Right lobe of liver (tissue), 4 donors: ENCODE results near the gene ACER3.

Experiments used
- POLR2A ChIP-seq: fragments of 450-650 bp; IDR thresholded peaks from one replicate; pipeline ENCODE4 v1.6.1; 2017; ENCODE audit warnings: antibody characterized with exemption, mild to moderate bottlenecking
- TF ChIP-seq, protein P1 (sequence below), 4 donors: fragments of 200-600 bp in 3 of 4; fragments of 450-650 bp in 1 of 4; IDR thresholded peaks; one replicate each; pipeline versions ENCODE4 v1.5.1 to v1.8.0; 2016 to 2022; ENCODE audit warnings: antibody characterized with exemption in 4 of 4, mild to moderate bottlenecking in 2 of 4
- donor health status: DM: no; HTN: no; CAD: no.
- donor health status: DM: no; HTN: no; CAD: no.
- donor health status: DM: no; HTN: yes; CAD: no.

DNA sequence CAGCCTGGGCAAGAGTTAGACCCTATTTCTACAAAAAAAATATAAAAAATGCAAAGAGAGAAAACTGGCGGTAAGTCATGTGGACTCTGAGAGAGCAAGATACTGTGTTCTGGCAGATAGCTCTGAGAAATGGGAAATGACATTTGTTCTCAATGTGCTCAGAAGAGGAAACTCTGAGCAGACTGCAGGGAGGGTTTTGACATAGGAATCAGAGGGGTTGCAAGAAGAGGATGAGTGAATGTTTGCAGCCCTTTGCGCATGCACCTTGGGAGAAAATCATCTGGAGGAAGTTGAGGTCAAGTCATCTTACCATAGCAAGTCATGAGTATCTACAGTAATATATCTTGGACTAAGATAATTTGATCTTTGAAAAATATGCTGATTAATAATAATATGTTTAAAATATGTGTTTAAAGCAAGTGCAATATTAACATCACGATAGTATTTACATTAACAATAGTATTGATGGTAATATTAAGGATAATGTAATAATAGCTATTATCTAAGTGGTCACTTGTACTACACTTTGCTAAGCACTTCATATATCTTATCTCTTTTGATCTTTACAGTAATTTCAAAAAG is 2.6 kb downstream of the ACER3 start:
- TF ChIP-seq, protein P1, sequence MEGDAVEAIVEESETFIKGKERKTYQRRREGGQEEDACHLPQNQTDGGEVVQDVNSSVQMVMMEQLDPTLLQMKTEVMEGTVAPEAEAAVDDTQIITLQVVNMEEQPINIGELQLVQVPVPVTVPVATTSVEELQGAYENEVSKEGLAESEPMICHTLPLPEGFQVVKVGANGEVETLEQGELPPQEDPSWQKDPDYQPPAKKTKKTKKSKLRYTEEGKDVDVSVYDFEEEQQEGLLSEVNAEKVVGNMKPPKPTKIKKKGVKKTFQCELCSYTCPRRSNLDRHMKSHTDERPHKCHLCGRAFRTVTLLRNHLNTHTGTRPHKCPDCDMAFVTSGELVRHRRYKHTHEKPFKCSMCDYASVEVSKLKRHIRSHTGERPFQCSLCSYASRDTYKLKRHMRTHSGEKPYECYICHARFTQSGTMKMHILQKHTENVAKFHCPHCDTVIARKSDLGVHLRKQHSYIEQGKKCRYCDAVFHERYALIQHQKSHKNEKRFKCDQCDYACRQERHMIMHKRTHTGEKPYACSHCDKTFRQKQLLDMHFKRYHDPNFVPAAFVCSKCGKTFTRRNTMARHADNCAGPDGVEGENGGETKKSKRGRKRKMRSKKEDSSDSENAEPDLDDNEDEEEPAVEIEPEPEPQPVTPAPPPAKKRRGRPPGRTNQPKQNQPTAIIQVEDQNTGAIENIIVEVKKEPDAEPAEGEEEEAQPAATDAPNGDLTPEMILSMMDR (IDR thresholded peaks at IDR 0.05) = no peak
- no peak for TF ChIP-seq POLR2A
